ENCODE measurements around the gene AASDHPPT. TPM values are rescaled to one million over a fixed set of nuclear protein-coding genes. Genes with fewer than 3 reads are reported as not detected.

Gene AASDHPPT
- total RNA-seq, 4 donors from 2014 or later, result 35.3 to 49.0 (median 42.4) TPM

GRCh38 chr11:106133529-106133928, 56.1 kb downstream of the AASDHPPT start:
- TF ChIP-seq CTCF (IDR thresholded peaks at IDR 0.05), result no peak
- H3K9me3 ChIP-seq, result no peaks in the 10 kb centered on the region
- intact Hi-C loops (cut with DNase I), result no loop called here
- H3K4me3 ChIP-seq (replicated peaks in 1 of 3), result no peak overlapping the region
- DNase-seq, result no peak
- no peaks in the 10 kb centered on the region for H3K27me3 ChIP-seq
- no peaks in the 10 kb centered on the region for H3K36me3 ChIP-seq
- no peaks in the 10 kb centered on the region for H3K4me1 ChIP-seq
- H3K27ac ChIP-seq, result no peak overlapping the region

- Histone ChIP-seq H3K27ac (no peak overlapping the region), H3K9me3 (no peaks in the 10 kb centered on the region), H3K4me3 (replicated peaks in 1 of 3) (no peak overlapping the region), H3K36me3 (no peaks in the 10 kb centered on the region), H3K27me3 (no peaks in the 10 kb centered on the region), H3K4me1 (no peaks in the 10 kb centered on the region)
- intact Hi-C loops (cut with DNase I), result no loop called here
- no peak for DNase-seq
- no peak for TF ChIP-seq POLR2A (IDR thresholded peaks at IDR 0.05)
- no peak for TF ChIP-seq CTCF (IDR thresholded peaks at IDR 0.05)
Measured at GRCh38 chr11:106137061-106137460, 59.6 kb downstream of the AASDHPPT start.

GRCh38 chr11:106137758-106138157, 60.3 kb downstream of the AASDHPPT start:
- Histone ChIP-seq H3K4me3 (replicated peaks in 1 of 3) (no peak overlapping the region), H3K4me1 (no peaks in the 10 kb centered on the region), H3K27me3 (no peaks in the 10 kb centered on the region), H3K36me3 (no peaks in the 10 kb centered on the region), H3K9me3 (no peaks in the 10 kb centered on the region), H3K27ac (no peak overlapping the region)
- no peak for TF ChIP-seq POLR2A (IDR thresholded peaks at IDR 0.05)
- TF ChIP-seq CTCF (IDR thresholded peaks at IDR 0.05), result no peak
- WGBS, 2 donors, result 86 to 94% methylated on average over 1 of the region's 1 CpG
- intact Hi-C loops (cut with DNase I), result no loop called here
- no peak for DNase-seq

Other genes starting within 250 kb of the AASDHPPT start
- 10 to 100 TPM; 21.5 to 32.8 (median 30.5) TPM for gene MSANTD4, start 55.4 kb upstream of the AASDHPPT start, total RNA-seq
- gene KBTBD3, start 315 bp upstream of the AASDHPPT start, total RNA-seq, result 10 to 100 TPM; 12.1 to 16.6 (median 13.8) TPM

Data from thyroid gland (tissue), 4 donors.